B cell (primary cell): Measurements from ENCODE around the gene NELL1. TPM values are rescaled to one million over a fixed set of nuclear protein-coding genes. Genes with fewer than 3 reads are reported as not detected.

Experiments used
- ATAC-seq: fragments of 200-7000 bp; cut with Tn5 transposase; one replicate; pipeline ENCODE4 v1.10.0; 2021; ENCODE audit warnings: low read depth, mild to moderate bottlenecking, moderate number of reproducible peaks, moderate library complexity
- CTCF ChIA-PET: fragments of 350-600 bp; sonication (Branson Sonifier 250); formaldehyde crosslinking; loops from one replicate; lab custom pipeline; 2021; ENCODE audit warnings: antibody characterized with exemption, inconsistent platforms; lab: Charles Lee
- POLR2A ChIA-PET: fragments of 350-600 bp; sonication (Branson Sonifier 250); formaldehyde crosslinking; loops from one replicate; lab custom pipeline; 2021; ENCODE audit warnings: antibody characterized with exemption; lab: Charles Lee
- DNase-seq: peaks from one replicate; pipeline ENCODE4 v3.0.0; 2013
- H2AFZ ChIP-seq: 2 replicates; pipeline ENCODE4 v1.6.1; 2012; ENCODE audit warnings: mild to moderate bottlenecking, low read depth, low read length; ENCODE audit not compliant: insufficient read depth, poor library complexity, severe bottlenecking
- H3K27ac ChIP-seq, 2 donors: 1 replicate in 1 of 2; 2 replicates in 1 of 2; pipeline ENCODE4 v1.5.1; 2012 to 2013; ENCODE audit warnings: low read length in 2 of 2, mild to moderate bottlenecking in 2 of 2, moderate library complexity in 1 of 2
- H3K27me3 ChIP-seq, 4 experiments: fragments of 200-600 bp in 1 of 4; sonication (generic) in 1 of 4; replicated peaks in 1 of 4; 1 replicate in 2 of 4; 2 replicates in 2 of 4; pipeline versions ENCODE4 v1.6.1 to v1.7.0; 2013 to 2016; ENCODE audit warnings: low read length in 3 of 4, mild to moderate bottlenecking in 2 of 4, mixed read lengths in 1 of 4, moderate library complexity in 1 of 4; ENCODE audit not compliant: insufficient read depth in 4 of 4, control insufficient read depth in 3 of 4; ENCODE audit errors: control extremely low read depth in 1 of 4
- H3K36me3 ChIP-seq, 2 experiments: replicated peaks in 1 of 2; 1 replicate in 1 of 2; 2 replicates in 1 of 2; pipeline versions ENCODE4 v1.6.1 to v1.7.1; 2013; ENCODE audit warnings: low read length in 1 of 2; ENCODE audit not compliant: insufficient read depth in 2 of 2, control insufficient read depth in 1 of 2; ENCODE audit errors: control extremely low read depth in 1 of 2, extremely low read depth in 1 of 2
- H3K4me1 ChIP-seq, 2 donors: fragments of 200-600 bp in 1 of 2; sonication (generic) in 1 of 2; 1 replicate in 1 of 2; 2 replicates in 1 of 2; pipeline versions ENCODE4 v1.5.1 to v1.6.1; 2013 to 2017; ENCODE audit warnings: low read length in 2 of 2; ENCODE audit not compliant: control insufficient read depth in 2 of 2, insufficient read depth in 2 of 2
- H3K4me2 ChIP-seq: replicated peaks from 2 replicates; pipeline ENCODE3; 2012; ENCODE audit warnings: mild to moderate bottlenecking, low read depth, low read length; ENCODE audit not compliant: poor library complexity, severe bottlenecking
- H3K4me3 ChIP-seq, 5 experiments: fragments of 200-600 bp in 1 of 5; sonication (generic) in 1 of 5; 1 replicate in 3 of 5; 2 replicates in 2 of 5; pipeline versions ENCODE4 v1.5.1 to v1.7.0; 2011 to 2016; ENCODE audit warnings: low read length in 4 of 5, mild to moderate bottlenecking in 4 of 5, low read depth in 2 of 5, control low read depth in 1 of 5, moderate library complexity in 1 of 5; ENCODE audit not compliant: insufficient read depth in 1 of 5; ENCODE audit errors: control extremely low read depth in 1 of 5, extremely low read depth in 1 of 5
- H3K79me2 ChIP-seq: fragments of 200-600 bp; sonication (generic); one replicate; pipeline ENCODE4 v1.6.0; 2016; ENCODE audit warnings: low read length; ENCODE audit not compliant: control insufficient read depth, insufficient read depth
- H3K9ac ChIP-seq: fragments of 200-600 bp; sonication (generic); 2 replicates; pipeline ENCODE4 v1.6.1; 2017; ENCODE audit warnings: mild to moderate bottlenecking, low read length, moderate library complexity
- H3K9me3 ChIP-seq, 3 donors: one replicate each; pipeline versions ENCODE4 v1.6.1 to v1.7.1; 2013; ENCODE audit warnings: low read length in 2 of 3; ENCODE audit not compliant: control insufficient read depth in 2 of 3, insufficient read depth in 1 of 3; ENCODE audit errors: control extremely low read depth in 1 of 3
- H4K20me1 ChIP-seq: 2 replicates; pipeline ENCODE4 v1.6.0; 2012; ENCODE audit warnings: mild to moderate bottlenecking, low read length; ENCODE audit not compliant: insufficient read depth, control insufficient read depth, poor library complexity, severe bottlenecking
- H3K27ac Mint-ChIP-seq: one replicate; pipeline ENCODE4 v1.8.0; 2021; ENCODE audit warnings: mixed read lengths
- H3K27me3 Mint-ChIP-seq: one replicate; pipeline ENCODE4 v1.8.0; 2021; ENCODE audit warnings: mixed read lengths
- H3K4me1 Mint-ChIP-seq: one replicate; pipeline ENCODE4 v1.8.0; 2021; ENCODE audit warnings: mixed read lengths
- H3K4me3 Mint-ChIP-seq: one replicate; pipeline ENCODE4 v1.8.0; 2021; ENCODE audit warnings: mixed read lengths
- H3K9me3 Mint-ChIP-seq: one replicate; pipeline ENCODE4 v1.8.0; 2022; ENCODE audit warnings: mixed read lengths; ENCODE audit not compliant: insufficient read depth
- EZH2 ChIP-seq: IDR thresholded peaks from 2 replicates; pipeline ENCODE4 v1.6.1; 2012; ENCODE audit warnings: borderline replicate concordance, low read depth, mild to moderate bottlenecking, moderate library complexity, low read length; ENCODE audit not compliant: insufficient read depth, poor library complexity, severe bottlenecking
- WGBS: methylation state at CpG from one replicate; pipeline ENCODE4 v1.1.5; 2013; ENCODE audit warnings: missing lambda C conversion rate; ENCODE audit not compliant: insufficient coverage; 5-methylcytosine and 5-hydroxymethylcytosine counted together
- intact Hi-C: fragments of 100-400 bp; cut with micrococcal nuclease; formaldehyde crosslinking; loops from one replicate; pipeline ENCODE4 v1.10.0; 2022
- polyA plus RNA-seq: library from polyadenylated mRNA; depleted of rRNA; stranded (reverse); fragments of >200 nt; gene quantifications from 2 replicates; pipeline ENCODE4 v1.2.3, GENCODE V29; 2012
- total RNA-seq, 2 donors: library from RNA; stranded (reverse); fragments of 120-200 nt in 1 of 2; gene quantifications; 1 replicate in 1 of 2; 2 replicates in 1 of 2; pipeline versions ENCODE4 v1.2.3 to v1.2.4, GENCODE V29; 2013 to 2022
- TF ChIP-seq, protein P1 (sequence below): fragments of 200-600 bp; IDR thresholded peaks from one replicate; pipeline ENCODE4 v1.8.0; 2022; ENCODE audit warnings: antibody characterized with exemption, mild to moderate bottlenecking

The NELL1 gene
- total and polyA plus RNA-seq, 2 donors (not counting 1 experiment from before 2014, with no cell fraction given) = not detected

DNA sequence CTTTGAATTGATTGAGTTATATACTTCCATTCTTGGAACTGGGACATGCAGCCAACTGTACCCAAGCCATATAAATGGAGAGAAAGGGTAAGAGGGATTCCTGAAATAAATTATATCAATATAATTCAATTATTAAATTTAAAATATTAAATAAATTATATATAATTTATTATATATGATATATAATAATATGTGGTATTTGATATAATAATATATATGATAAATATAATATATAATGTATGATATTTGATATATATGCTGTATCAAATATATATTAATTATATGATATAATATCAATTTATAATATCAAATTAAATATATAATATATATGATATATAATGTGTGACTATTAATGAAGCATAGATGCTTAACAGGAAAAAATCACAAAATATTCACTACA lies 677.0 kb downstream of the NELL1 start:
- no peak overlapping the region for H3K4me3 Mint-ChIP-seq

DNA sequence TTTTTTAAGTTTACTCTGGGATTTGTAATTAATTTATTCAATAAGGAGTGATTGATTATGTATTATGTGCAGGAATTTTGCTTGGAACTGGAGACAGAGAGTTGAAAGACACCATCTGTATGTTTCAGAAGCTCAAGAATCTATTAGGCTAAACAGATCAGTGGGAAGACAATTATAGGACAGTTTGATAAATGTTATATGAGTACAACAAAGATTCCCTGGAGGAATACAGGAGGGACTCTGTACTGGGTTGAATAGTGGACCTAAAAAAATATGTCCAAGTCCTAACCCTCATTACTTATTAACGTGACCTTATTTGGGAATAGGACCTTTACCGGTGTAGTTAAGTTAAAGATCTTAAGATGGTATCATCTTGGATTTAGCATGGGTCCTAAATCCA lies 681.2 kb downstream of the NELL1 start:
- Mint-ChIP-seq H3K9me3 (no peaks in the 10 kb centered on the region), H3K27ac (no peak overlapping the region), H3K27me3 (no peaks in the 10 kb centered on the region), H3K4me1 (no peaks in the 10 kb centered on the region), H3K4me3 (no peak overlapping the region)
- TF ChIP-seq, protein P1, sequence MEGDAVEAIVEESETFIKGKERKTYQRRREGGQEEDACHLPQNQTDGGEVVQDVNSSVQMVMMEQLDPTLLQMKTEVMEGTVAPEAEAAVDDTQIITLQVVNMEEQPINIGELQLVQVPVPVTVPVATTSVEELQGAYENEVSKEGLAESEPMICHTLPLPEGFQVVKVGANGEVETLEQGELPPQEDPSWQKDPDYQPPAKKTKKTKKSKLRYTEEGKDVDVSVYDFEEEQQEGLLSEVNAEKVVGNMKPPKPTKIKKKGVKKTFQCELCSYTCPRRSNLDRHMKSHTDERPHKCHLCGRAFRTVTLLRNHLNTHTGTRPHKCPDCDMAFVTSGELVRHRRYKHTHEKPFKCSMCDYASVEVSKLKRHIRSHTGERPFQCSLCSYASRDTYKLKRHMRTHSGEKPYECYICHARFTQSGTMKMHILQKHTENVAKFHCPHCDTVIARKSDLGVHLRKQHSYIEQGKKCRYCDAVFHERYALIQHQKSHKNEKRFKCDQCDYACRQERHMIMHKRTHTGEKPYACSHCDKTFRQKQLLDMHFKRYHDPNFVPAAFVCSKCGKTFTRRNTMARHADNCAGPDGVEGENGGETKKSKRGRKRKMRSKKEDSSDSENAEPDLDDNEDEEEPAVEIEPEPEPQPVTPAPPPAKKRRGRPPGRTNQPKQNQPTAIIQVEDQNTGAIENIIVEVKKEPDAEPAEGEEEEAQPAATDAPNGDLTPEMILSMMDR = no peak
- no peak for TF ChIP-seq EZH2
- whole genome bisulfite sequencing = no CpG with 5 or more reads among the region's 2 CpGs
- H3K9ac ChIP-seq = no peak overlapping the region
- no peak overlapping the region for H2AFZ ChIP-seq
- H3K9me3 ChIP-seq = no peaks in the 10 kb centered on the region
- H3K27ac ChIP-seq = no peak overlapping the region
- no peaks in the 10 kb centered on the region for H3K79me2 ChIP-seq
- intact Hi-C loops = no loop called here
- H3K27me3 ChIP-seq = no peaks in the 10 kb centered on the region
- no peaks in the 10 kb centered on the region for H3K4me1 ChIP-seq
- ATAC-seq (no peak), DNase-seq (no peak)
- CTCF ChIA-PET = no interaction called here
- no peaks in the 10 kb centered on the region for H3K36me3 ChIP-seq
- POLR2A ChIA-PET = no interaction called here
- H3K4me2 ChIP-seq = no peak overlapping the region
- no peaks in the 10 kb centered on the region for H4K20me1 ChIP-seq
- no peak overlapping the region for H3K4me3 ChIP-seq

More for the DNA sequence above, 677.0 kb downstream of the NELL1 start:
- POLR2A ChIA-PET = no interaction called here
- Histone ChIP-seq H3K4me1 (no peaks in the 10 kb centered on the region), H3K4me2 (no peak overlapping the region), H3K27ac (no peak overlapping the region), H3K27me3 (no peaks in the 10 kb centered on the region), H3K36me3 (no peaks in the 10 kb centered on the region), H3K9me3 (no peaks in the 10 kb centered on the region), H4K20me1 (no peaks in the 10 kb centered on the region), H3K9ac (no peak overlapping the region), H2AFZ (no peak overlapping the region), H3K79me2 (no peaks in the 10 kb centered on the region), H3K4me3 (no peak overlapping the region)
- intact Hi-C loops = no loop called here
- ATAC-seq (no peak), DNase-seq (no peak)
- no peak for TF ChIP-seq EZH2
- TF ChIP-seq, protein P1 = no peak
- CTCF ChIA-PET = no interaction called here
- H3K27me3 Mint-ChIP-seq = no peaks in the 10 kb centered on the region
- H3K27ac Mint-ChIP-seq = no peak overlapping the region
- no peaks in the 10 kb centered on the region for H3K9me3 Mint-ChIP-seq
- no peaks in the 10 kb centered on the region for H3K4me1 Mint-ChIP-seq
